Measurements from ENCODE around the gene VCAN. TPM values are rescaled to one million over a fixed set of nuclear protein-coding genes. Genes with fewer than 3 reads are reported as not detected.

Gene VCAN
- polyA plus RNA-seq, 2 of the 4 experiments (the other 2 are of a cell fraction), result 26.0 to 42.0 TPM

DNA sequence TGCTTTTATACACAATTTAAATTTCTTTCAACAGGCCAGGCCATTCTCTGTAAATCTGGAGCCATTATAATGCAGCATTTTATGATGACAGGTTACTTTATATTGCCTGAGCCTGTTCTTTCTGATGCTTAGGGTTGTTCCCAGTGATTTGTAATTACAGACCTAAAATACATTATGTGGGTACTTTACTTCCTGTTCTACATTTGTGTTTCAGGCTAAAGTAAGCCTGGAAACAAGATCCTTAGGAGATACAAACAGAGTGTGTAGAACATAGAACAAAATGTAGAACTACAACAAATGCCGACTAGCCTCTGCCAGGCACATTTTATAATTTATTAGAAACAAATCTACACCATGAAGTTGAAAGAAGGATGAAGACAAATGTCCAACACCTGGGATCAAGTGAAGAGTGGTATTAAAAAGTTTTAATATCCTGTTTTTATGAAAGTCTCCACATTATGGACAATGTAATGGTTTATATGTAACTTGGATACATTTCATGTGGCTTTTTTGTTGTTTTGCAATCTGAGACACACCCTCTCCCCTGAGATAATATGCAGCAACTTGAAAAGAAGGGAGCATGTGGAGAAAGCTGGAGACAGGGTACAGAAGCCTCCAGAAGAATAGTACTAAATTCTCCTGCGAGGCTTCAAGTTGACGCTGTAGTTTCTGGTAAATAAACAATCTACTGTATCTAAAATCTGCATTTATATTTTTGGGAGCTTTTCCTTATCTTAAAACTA lies 46.9 kb downstream of the VCAN start:
- Histone ChIP-seq H3K9me3 (no peaks in the 10 kb centered on the region), H3K4me2 (no peak overlapping the region), H3K4me3 (no peak overlapping the region), H3K4me1 (no peaks in the 10 kb centered on the region), H3K27ac (no peak overlapping the region)
- no peak for TF ChIP-seq CBX2 (IDR thresholded peaks at IDR 0.05; ENCODE audit: borderline replicate concordance, low read depth)
- 59% methylated on average over 3 of the region's 3 CpGs for WGBS (ENCODE audit: missing lambda C conversion rate)
- no peak for ATAC-seq
- POLR2A ChIA-PET, result no interaction called here
- no peak for DNase-seq (ENCODE audit: low read depth in 1 of 2, low spot score in 1 of 2)
- FAIRE-seq, result no peak
- CTCF ChIA-PET, result no interaction called here

DNA sequence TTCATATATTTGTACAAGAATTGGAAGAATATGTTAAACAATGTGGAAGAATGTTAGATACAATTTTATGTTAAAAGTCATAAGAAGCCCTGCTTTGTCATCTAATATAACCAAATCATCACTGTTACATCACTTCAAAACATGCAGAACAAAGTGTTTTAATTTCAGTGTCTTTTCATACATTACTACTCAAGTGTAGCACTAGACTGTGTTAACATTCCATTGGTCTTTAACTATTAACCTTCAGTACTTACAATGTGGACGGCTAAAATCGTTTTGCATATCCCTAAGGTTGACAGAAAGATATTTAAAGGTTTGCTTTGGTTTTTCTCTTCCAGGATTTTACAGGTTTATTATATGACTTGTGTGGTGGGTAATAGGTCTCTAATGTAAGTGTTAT lies 50.9 kb downstream of the VCAN start:
- Histone ChIP-seq H3K4me3 (no peak overlapping the region), H3K4me2 (no peak overlapping the region), H3K9me3 (no peaks in the 10 kb centered on the region), H3K4me1 (no peaks in the 10 kb centered on the region), H3K27ac (no peak overlapping the region)
- ChIA-PET CTCF (no interaction called here), POLR2A (no interaction called here)
- no peak for ATAC-seq
- TF ChIP-seq ZC3H11A (IDR thresholded peaks at IDR 0.05) (no peak), RNF2 (IDR thresholded peaks at IDR 0.05; ENCODE audit: borderline replicate concordance, low read depth) (no peak), FOSB (CRISPR knock-in tag; IDR thresholded peaks at IDR 0.05) (no peak), KDM5A (IDR thresholded peaks at IDR 0.05) (no peak), MYC (IDR thresholded peaks at IDR 0.05; ENCODE audit: borderline replicate concordance, low read length) (no peak), POLR2A (IDR thresholded peaks at IDR 0.05; ENCODE audit: low read length) (no peak), SMC3 (IDR thresholded peaks at IDR 0.05) (no peak), NR3C1 (IDR thresholded peaks at IDR 0.05) (no peak), RCOR1 (IDR thresholded peaks at IDR 0.05; ENCODE audit: low read depth, low read length) (no peak), NFE2L2 (conservative IDR thresholded peaks at IDR 0.05; ENCODE audit: low read length) (no peak), FOXS1 (CRISPR knock-in tag; IDR thresholded peaks at IDR 0.05) (no peak), FOSL2 (IDR thresholded peaks at IDR 0.05) (no peak), FOSL2 (CRISPR knock-in tag; IDR thresholded peaks at IDR 0.05) (no peak)
- TF ChIP-seq, protein P1, sequence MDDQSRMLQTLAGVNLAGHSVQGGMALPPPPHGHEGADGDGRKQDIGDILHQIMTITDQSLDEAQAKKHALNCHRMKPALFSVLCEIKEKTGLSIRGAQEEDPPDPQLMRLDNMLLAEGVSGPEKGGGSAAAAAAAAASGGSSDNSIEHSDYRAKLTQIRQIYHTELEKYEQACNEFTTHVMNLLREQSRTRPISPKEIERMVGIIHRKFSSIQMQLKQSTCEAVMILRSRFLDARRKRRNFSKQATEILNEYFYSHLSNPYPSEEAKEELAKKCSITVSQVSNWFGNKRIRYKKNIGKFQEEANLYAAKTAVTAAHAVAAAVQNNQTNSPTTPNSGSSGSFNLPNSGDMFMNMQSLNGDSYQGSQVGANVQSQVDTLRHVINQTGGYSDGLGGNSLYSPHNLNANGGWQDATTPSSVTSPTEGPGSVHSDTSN (IDR thresholded peaks at IDR 0.05), result no peak
- TF ChIP-seq, protein P2, sequence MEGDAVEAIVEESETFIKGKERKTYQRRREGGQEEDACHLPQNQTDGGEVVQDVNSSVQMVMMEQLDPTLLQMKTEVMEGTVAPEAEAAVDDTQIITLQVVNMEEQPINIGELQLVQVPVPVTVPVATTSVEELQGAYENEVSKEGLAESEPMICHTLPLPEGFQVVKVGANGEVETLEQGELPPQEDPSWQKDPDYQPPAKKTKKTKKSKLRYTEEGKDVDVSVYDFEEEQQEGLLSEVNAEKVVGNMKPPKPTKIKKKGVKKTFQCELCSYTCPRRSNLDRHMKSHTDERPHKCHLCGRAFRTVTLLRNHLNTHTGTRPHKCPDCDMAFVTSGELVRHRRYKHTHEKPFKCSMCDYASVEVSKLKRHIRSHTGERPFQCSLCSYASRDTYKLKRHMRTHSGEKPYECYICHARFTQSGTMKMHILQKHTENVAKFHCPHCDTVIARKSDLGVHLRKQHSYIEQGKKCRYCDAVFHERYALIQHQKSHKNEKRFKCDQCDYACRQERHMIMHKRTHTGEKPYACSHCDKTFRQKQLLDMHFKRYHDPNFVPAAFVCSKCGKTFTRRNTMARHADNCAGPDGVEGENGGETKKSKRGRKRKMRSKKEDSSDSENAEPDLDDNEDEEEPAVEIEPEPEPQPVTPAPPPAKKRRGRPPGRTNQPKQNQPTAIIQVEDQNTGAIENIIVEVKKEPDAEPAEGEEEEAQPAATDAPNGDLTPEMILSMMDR (IDR thresholded peaks at IDR 0.05), result no peak
- TF ChIP-seq, protein P3, sequence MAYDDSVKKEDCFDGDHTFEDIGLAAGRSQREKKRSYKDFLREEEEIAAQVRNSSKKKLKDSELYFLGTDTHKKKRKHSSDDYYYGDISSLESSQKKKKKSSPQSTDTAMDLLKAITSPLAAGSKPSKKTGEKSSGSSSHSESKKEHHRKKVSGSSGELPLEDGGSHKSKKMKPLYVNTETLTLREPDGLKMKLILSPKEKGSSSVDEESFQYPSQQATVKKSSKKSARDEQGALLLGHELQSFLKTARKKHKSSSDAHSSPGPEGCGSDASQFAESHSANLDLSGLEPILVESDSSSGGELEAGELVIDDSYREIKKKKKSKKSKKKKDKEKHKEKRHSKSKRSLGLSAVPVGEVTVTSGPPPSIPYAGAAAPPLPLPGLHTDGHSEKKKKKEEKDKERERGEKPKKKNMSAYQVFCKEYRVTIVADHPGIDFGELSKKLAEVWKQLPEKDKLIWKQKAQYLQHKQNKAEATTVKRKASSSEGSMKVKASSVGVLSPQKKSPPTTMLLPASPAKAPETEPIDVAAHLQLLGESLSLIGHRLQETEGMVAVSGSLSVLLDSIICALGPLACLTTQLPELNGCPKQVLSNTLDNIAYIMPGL (CRISPR knock-in tag; IDR thresholded peaks at IDR 0.05; ENCODE audit: borderline replicate concordance), result no peak
- TF ChIP-seq, protein P4, sequence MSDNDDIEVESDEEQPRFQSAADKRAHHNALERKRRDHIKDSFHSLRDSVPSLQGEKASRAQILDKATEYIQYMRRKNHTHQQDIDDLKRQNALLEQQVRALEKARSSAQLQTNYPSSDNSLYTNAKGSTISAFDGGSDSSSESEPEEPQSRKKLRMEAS (IDR thresholded peaks at IDR 0.05), result no peak
- WGBS (ENCODE audit: missing lambda C conversion rate), result 53% methylated on average over 2 of the region's 2 CpGs
- no peak for FAIRE-seq
- no peak for DNase-seq (ENCODE audit: low read depth in 1 of 2, low spot score in 1 of 2)

DNA sequence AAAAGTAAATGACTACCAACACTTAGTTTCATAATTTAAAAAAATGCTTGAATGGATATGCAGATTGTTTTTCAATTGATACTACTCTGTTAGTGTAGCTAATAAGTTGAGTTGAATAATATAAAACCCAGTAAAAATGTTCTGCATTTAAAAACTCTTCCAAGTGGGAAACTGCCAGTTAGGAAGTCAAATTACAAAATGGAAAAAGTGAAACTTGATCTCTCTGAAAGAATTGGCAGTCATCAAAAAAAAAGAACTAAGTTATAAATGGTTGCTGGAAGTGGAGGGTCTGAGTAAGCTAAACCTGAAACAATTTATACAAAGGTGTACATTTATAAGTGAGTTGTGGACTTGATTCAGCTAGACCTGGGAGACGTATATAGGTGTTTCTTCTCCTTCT lies 52.4 kb downstream of the VCAN start:
- DNase-seq (ENCODE audit: low read depth in 1 of 2, low spot score in 1 of 2) (no peak), FAIRE-seq (peak; percentile 83), ATAC-seq (no peak)
- H3K4me2 ChIP-seq, result no peak overlapping the region
- no peak overlapping the region for H3K4me3 ChIP-seq
- ChIA-PET POLR2A (no interaction called here), CTCF (no interaction called here)
- TF ChIP-seq MYC (IDR thresholded peaks at IDR 0.05; ENCODE audit: borderline replicate concordance, low read length) (no peak), ZC3H11A (IDR thresholded peaks at IDR 0.05) (no peak), FOSL2 (IDR thresholded peaks at IDR 0.05) (no peak), FOSL2 (CRISPR knock-in tag; IDR thresholded peaks at IDR 0.05) (no peak), BHLHE40 (IDR thresholded peaks at IDR 0.05; ENCODE audit: low read depth, low read length) (no peak), JUNB (IDR thresholded peaks at IDR 0.05) (no peak)
- TF ChIP-seq, protein P5, sequence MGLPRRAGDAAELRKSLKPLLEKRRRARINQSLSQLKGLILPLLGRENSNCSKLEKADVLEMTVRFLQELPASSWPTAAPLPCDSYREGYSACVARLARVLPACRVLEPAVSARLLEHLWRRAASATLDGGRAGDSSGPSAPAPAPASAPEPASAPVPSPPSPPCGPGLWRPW (IDR thresholded peaks at IDR 0.05), result no peak
- H3K4me1 ChIP-seq, result no peaks in the 10 kb centered on the region
- no peak overlapping the region for H3K27ac ChIP-seq
- H3K9me3 ChIP-seq, result no peaks in the 10 kb centered on the region
- 64% methylated on average over 1 of the region's 1 CpG for WGBS (ENCODE audit: missing lambda C conversion rate)
